HG02763 (cell line): Measurements from ENCODE around the gene DBNDD1.
"Not testable (repeated sequence)": the region's sequence is repeated elsewhere in the genome, so short reads cannot be mapped to it uniquely, and the experiment has no call there.

ENCODE experiments used
- ATAC-seq: cut with Tn5 transposase; IDR thresholded peaks from one replicate; pipeline ENCODE4 v1.9.1; 2021; ENCODE audit warnings: mild to moderate bottlenecking, moderate library complexity; ENCODE audit not compliant: unreplicated experiment

The DBNDD1 gene

GRCh38 chr16:90012991-90013745 is 6.1 kb downstream of the DBNDD1 start:
- ATAC-seq: no peak

- no peak for ATAC-seq
These were observed 7.3 kb downstream of the DBNDD1 start for GRCh38 chr16:90011908-90012501.

- ATAC-seq: no peak
These were observed 7.8 kb downstream of the DBNDD1 start for GRCh38 chr16:90011508-90011819.

GRCh38 chr16:90010676-90011507 is 8.4 kb downstream of the DBNDD1 start:
- no peak for ATAC-seq

- no peak for ATAC-seq
These were observed 9.9 kb downstream of the DBNDD1 start for GRCh38 chr16:90009172-90009899.

- ATAC-seq: no peak
These were observed 10.5 kb downstream of the DBNDD1 start for GRCh38 chr16:90008708-90009145.

- not testable (repeated sequence) for ATAC-seq
These were observed 11.5 kb downstream of the DBNDD1 start for GRCh38 chr16:90007635-90008234.

GRCh38 chr16:90007015-90007414 is 12.2 kb downstream of the DBNDD1 start:
- ATAC-seq: no peak

GRCh38 chr16:90005956-90006663 is 13.1 kb downstream of the DBNDD1 start:
- no peak for ATAC-seq

- ATAC-seq: no peak
These were observed 14.7 kb downstream of the DBNDD1 start for GRCh38 chr16:90004577-90004976.

GRCh38 chr16:90002759-90003158 is 16.5 kb downstream of the DBNDD1 start:
- ATAC-seq: no peak

- ATAC-seq: no peak
These were observed 17.3 kb downstream of the DBNDD1 start for GRCh38 chr16:90001761-90002503.

GRCh38 chr16:90000733-90001427 is 18.4 kb downstream of the DBNDD1 start:
- ATAC-seq: no peak

- ATAC-seq: no peak
These were observed 19.3 kb downstream of the DBNDD1 start for GRCh38 chr16:89999831-90000574.

GRCh38 chr16:89996178-89996489 is 23.1 kb downstream of the DBNDD1 start:
- no peak for ATAC-seq

- not testable (repeated sequence) for ATAC-seq
These were observed 23.6 kb downstream of the DBNDD1 start for GRCh38 chr16:89995475-89996177.

- not testable (repeated sequence) for ATAC-seq
These were observed 24.4 kb downstream of the DBNDD1 start for GRCh38 chr16:89994721-89995474.
